GM13977 (cell line): ENCODE results near the gene KLHDC10.
"Not testable (repeated sequence)": the region's sequence is repeated elsewhere in the genome, so short reads cannot be mapped to it uniquely, and the experiment has no call there.

Source experiments
- DNase-seq: peaks from one replicate; pipeline ENCODE4 v3.0.0; 2012; ENCODE audit warnings: low spot score
- in situ Hi-C: fragments of 300-500 bp; cut with MboI; formaldehyde crosslinking; loops from one replicate; pipeline ENCODE4 v1.12.0; 2022; ENCODE audit warnings: low sequenced_read_pairs, low pct_unique_long_range_greater_than_20kb, mixed read lengths, inconsistent platforms; ENCODE audit not compliant: unreplicated experiment
- TF ChIP-seq, protein P1 (sequence below): IDR thresholded peaks from 2 replicates; pipeline ENCODE4 v1.5.1; 2012; ENCODE audit warnings: mild to moderate bottlenecking, control low read depth; ENCODE audit not compliant: insufficient read depth; ENCODE audit errors: extremely low read depth, missing control alignments

KLHDC10 gene

GRCh38 chr7:130112093-130112492 is 41.8 kb downstream of the KLHDC10 start:
- in situ Hi-C loops, result no loop called here
- TF ChIP-seq, protein P1, sequence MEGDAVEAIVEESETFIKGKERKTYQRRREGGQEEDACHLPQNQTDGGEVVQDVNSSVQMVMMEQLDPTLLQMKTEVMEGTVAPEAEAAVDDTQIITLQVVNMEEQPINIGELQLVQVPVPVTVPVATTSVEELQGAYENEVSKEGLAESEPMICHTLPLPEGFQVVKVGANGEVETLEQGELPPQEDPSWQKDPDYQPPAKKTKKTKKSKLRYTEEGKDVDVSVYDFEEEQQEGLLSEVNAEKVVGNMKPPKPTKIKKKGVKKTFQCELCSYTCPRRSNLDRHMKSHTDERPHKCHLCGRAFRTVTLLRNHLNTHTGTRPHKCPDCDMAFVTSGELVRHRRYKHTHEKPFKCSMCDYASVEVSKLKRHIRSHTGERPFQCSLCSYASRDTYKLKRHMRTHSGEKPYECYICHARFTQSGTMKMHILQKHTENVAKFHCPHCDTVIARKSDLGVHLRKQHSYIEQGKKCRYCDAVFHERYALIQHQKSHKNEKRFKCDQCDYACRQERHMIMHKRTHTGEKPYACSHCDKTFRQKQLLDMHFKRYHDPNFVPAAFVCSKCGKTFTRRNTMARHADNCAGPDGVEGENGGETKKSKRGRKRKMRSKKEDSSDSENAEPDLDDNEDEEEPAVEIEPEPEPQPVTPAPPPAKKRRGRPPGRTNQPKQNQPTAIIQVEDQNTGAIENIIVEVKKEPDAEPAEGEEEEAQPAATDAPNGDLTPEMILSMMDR, result no peak
- DNase-seq, result no peak

GRCh38 chr7:130112662-130113425 is 42.5 kb downstream of the KLHDC10 start:
- DNase-seq, result no peak
- in situ Hi-C loops, result no loop called here
- TF ChIP-seq, protein P1, result no peak

- DNase-seq, in situ Hi-C loops: not testable (repeated sequence)
Observed at GRCh38 chr7:130113426-130113805, 43.1 kb downstream of the KLHDC10 start.

GRCh38 chr7:130113887-130114286 is 43.6 kb downstream of the KLHDC10 start:
- no peak for DNase-seq
- TF ChIP-seq, protein P1, result no peak
- in situ Hi-C loops, result no loop called here

DNA sequence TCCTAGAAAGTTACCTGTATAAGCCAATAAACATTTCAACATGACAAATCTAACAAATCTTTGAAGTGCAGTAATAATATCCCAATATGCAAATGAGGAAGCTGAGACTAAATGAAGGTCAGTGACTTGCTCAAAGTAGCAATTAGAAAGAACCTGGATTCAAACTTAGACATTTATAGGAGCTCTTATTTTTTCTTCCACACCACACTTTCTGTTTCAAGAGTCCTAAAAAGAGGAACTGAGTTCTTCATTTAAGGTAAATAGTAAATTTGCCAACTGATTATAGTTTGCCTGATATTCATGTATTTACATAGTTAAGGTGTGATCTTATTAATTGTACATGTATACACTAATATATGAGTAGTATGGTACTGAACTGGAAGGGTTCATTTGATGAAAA is 44.0 kb downstream of the KLHDC10 start:
- TF ChIP-seq, protein P1, result no peak
- in situ Hi-C loops, result no loop called here
- DNase-seq, result peak; percentile 44

DNA sequence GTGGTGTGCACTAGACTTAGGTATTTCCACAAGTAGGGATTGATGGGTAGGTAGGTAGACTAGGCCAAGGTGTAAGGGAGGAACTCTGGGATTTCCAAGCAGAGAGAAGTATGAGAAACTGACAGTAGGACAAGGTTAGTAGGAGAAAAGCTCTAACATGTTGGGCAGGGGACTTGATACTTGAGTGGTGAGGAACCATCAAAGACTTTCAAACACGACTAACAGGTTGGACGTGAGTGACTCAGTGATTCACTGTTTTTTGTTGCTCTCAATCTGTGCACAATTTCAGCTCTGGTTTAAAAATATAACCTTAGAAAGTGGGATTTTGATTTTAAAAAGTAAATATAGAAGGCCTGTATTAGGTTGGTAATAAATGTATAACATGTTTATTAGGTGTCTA is 44.4 kb downstream of the KLHDC10 start:
- in situ Hi-C loops, result no loop called here
- TF ChIP-seq, protein P1, result no peak
- no peak for DNase-seq

DNA sequence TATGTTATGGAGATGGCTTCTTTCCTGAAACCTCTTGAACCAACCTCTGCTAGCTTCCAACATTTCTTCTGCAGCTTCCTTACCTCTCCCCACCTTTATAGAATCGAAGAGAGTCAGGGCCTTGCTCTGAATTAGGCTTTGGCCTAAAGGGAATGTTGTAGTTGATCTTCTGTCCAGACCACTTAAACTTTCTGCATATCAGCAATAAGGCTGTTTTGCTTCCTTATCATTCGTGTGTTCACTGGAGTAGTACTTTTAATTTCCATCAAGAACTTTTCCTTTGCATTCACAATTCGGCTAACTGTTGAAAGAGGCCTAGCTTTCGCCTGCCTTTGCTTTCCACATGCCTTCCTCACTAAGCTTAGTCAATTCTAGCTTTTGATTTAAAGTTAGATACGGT is 48.0 kb downstream of the KLHDC10 start:
- DNase-seq, result no peak
- TF ChIP-seq, protein P1, result no peak
- in situ Hi-C loops, result no loop called here
